Common myeloid progenitor, CD34-positive (primary cell): ENCODE results near the gene FOXL2. TPM values are rescaled to one million over a fixed set of nuclear protein-coding genes. Genes with fewer than 3 reads are reported as not detected.

ENCODE experiments used
- CTCF ChIA-PET: fragments of 350-600 bp; sonication (Branson Sonifier 250); formaldehyde crosslinking; loops from one replicate; lab custom pipeline; 2021; ENCODE audit warnings: antibody characterized with exemption; lab: Charles Lee
- POLR2A ChIA-PET: fragments of 350-600 bp; sonication (Branson Sonifier 250); formaldehyde crosslinking; loops from one replicate; lab custom pipeline; 2021; ENCODE audit warnings: antibody characterized with exemption; lab: Charles Lee
- DNase-seq, 3 donors: peaks; one replicate each; pipeline versions ENCODE4 v3.0.0 to v3.0.0-alpha.2; 2013
- H3K27ac ChIP-seq, 2 experiments: 1 replicate in 1 of 2; 2 replicates in 1 of 2; pipeline ENCODE4 v1.7.0; 2013; ENCODE audit warnings: inconsistent platforms in 2 of 2, low read length in 2 of 2, mild to moderate bottlenecking in 2 of 2, low read depth in 1 of 2, moderate library complexity in 1 of 2; ENCODE audit not compliant: severe bottlenecking in 2 of 2, insufficient read depth in 1 of 2, poor library complexity in 1 of 2
- H3K27me3 ChIP-seq, 5 experiments: replicated peaks in 2 of 5; 1 replicate in 3 of 5; 2 replicates in 2 of 5; pipeline versions ENCODE4 v1.6.1 to v1.7.0; 2013; ENCODE audit warnings: low read length in 4 of 5, mild to moderate bottlenecking in 2 of 5, moderate library complexity in 2 of 5, inconsistent platforms in 1 of 5; ENCODE audit not compliant: insufficient read depth in 5 of 5, control insufficient read depth in 4 of 5
- H3K36me3 ChIP-seq, 4 experiments: 1 replicate in 2 of 4; 2 replicates in 2 of 4; pipeline versions ENCODE4 v1.6.1 to v1.7.0; 2013; ENCODE audit warnings: low read length in 3 of 4, control low read depth in 1 of 4, mild to moderate bottlenecking in 1 of 4; ENCODE audit not compliant: control insufficient read depth in 4 of 4, insufficient read depth in 4 of 4
- H3K4me1 ChIP-seq, 4 experiments: 1 replicate in 3 of 4; 2 replicates in 1 of 4; pipeline versions ENCODE4 v1.6.1 to v1.7.1; 2013; ENCODE audit warnings: low read length in 3 of 4, mild to moderate bottlenecking in 3 of 4, control low read depth in 1 of 4, inconsistent platforms in 1 of 4, moderate library complexity in 1 of 4; ENCODE audit not compliant: control insufficient read depth in 4 of 4, insufficient read depth in 4 of 4; ENCODE audit errors: control extremely low read depth in 1 of 4
- H3K4me3 ChIP-seq, 7 experiments: 1 replicate in 4 of 7; 2 replicates in 3 of 7; pipeline versions ENCODE4 v1.5.1 to v1.7.0; 2013; ENCODE audit warnings: mild to moderate bottlenecking in 7 of 7, low read length in 6 of 7, moderate library complexity in 6 of 7, inconsistent platforms in 2 of 7, low read depth in 2 of 7, control low read depth in 1 of 7; ENCODE audit not compliant: insufficient read depth in 4 of 7, control insufficient read depth in 1 of 7; ENCODE audit errors: extremely low read depth in 1 of 7
- H3K9me3 ChIP-seq, 5 experiments: 1 replicate in 4 of 5; 2 replicates in 1 of 5; pipeline versions ENCODE4 v1.6.1 to v1.7.1; 2013; ENCODE audit warnings: low read length in 4 of 5, mild to moderate bottlenecking in 2 of 5, inconsistent platforms in 1 of 5, low read depth in 1 of 5, moderate library complexity in 1 of 5; ENCODE audit not compliant: control insufficient read depth in 4 of 5, insufficient read depth in 2 of 5; ENCODE audit errors: control extremely low read depth in 1 of 5
- WGBS: methylation state at CpG from one replicate; pipeline ENCODE4 v1.1.5; 2013; ENCODE audit not compliant: insufficient coverage; 5-methylcytosine and 5-hydroxymethylcytosine counted together
- polyA plus RNA-seq: library from polyadenylated mRNA; unstranded; fragments of 120-200 nt; gene quantifications from one replicate; pipeline ENCODE4 v1.2.1, GENCODE V29; 2013

The FOXL2 gene
- polyA plus RNA-seq, result not detected

DNA sequence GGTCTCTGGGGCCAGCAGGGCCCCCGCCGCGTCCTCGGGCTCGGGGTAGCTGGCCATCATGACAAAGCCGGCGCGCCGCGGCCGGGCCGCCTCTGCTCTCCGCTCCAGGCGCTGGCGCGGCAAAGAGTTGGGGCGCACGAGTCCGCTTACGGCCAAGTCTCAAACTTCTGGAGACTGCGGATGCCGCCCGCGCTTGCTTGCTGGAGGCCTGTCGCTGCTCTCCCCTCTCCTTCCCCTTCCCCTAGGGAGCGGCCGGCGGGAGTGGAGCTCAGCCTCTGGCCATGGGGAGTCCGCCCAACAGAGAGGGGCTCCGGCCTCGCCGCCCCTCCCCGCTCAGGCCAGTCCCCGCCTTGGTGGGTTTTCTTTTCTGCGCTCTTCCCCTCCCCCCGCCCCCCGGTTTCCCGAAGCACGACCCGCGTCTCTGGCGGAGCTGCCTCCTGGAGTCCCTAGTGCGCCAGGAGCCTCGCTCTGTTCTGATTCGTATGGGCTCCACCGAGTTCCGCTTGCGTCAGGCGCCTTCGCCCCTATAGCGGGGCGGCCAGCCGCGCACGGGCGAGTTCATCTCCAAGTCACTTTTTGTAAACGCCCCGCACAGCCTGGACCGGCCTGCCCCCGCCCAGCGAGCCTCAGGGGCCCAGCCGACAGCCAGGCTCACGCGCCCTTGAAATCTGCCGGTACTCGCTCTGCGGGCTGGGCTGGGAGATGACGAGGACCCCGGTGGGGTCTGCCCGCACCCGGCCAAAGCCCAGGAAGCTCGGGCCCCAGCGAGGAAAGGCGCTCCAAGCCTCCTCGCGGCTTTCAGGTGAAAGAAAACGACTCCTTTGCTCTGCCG lies at the start of gene FOXL2, which contains the start of gene FOXL2NB:
TSS of gene FOXL2 (minus strand) at position 475 of the 832 bp plus-strand sequence. CDS start at position 60, 415 bp downstream.
TSS of gene FOXL2NB (plus strand) at position 555 of the 832 bp plus-strand sequence. CDS start at position 703, 148 bp downstream.
- ChIA-PET POLR2A (interaction anchor here (0.6 kb wide), 1 partner anchor 115 kb away, joined by 3 read pairs; no protein-coding TSS in a partner anchor), CTCF (interaction anchor here (0.5 to 4.8 kb wide), 6 partner anchors 11 to 512 kb away, joined by 3 to 20 read pairs (median 8); partner anchors contain the start of gene ESYT3)
- H3K27me3 ChIP-seq, result peaks cover 19 to 99% (median 70%) of the 10 kb centered on the region in 5 experiments
- peaks cover 0 to 47% (median 38%) of the 10 kb centered on the region in 4 experiments for H3K4me1 ChIP-seq
- DNase-seq, result peak; percentile 59 to 77 (median 77)
- peak within 1 kb of the TSS; percentile 20 to 67 (median 38) for H3K4me3 ChIP-seq
- H3K36me3 ChIP-seq, result no peaks in the 10 kb centered on the region
- under 1% methylated on average over 64 of the region's 78 CpGs for WGBS
- no peaks in the 10 kb centered on the region for H3K9me3 ChIP-seq
- H3K27ac ChIP-seq, result peak within 1 kb of the TSS in 1 of 2 experiments; percentile 5

DNA sequence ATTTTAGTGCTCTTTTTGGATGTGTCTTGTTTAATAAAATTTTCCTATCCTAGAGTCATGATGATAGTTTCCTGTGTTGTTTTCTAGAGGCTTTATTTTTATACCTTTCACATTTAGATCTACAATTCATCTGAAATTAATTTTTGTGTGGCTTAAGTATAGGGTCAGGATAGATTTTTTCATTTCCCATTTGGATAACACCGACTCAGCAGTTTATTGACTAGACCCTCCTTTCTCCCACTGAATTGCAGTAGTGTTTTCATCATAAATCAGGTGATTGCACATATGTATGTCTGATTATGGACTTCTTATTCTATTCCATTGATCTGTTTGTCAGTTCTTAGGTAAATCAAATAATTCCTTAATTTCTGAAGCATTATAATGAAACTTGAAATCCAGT lies 48.8 kb upstream of the FOXL2 start:
- WGBS, result no CpG with 5 or more reads among the region's 1 CpG
- CTCF ChIA-PET, result no interaction called here
- H3K4me1 ChIP-seq, result peaks cover 0 to 3% (median 0%) of the 10 kb centered on the region in 4 experiments
- POLR2A ChIA-PET, result no interaction called here
- peaks cover 0 to 2% (median 0%) of the 10 kb centered on the region in 5 experiments for H3K27me3 ChIP-seq
- peaks cover 0 to 3% (median 0%) of the 10 kb centered on the region in 5 experiments for H3K9me3 ChIP-seq
- H3K27ac ChIP-seq, result no peak overlapping the region
- no peaks in the 10 kb centered on the region for H3K36me3 ChIP-seq
- no peak for DNase-seq
- no peak overlapping the region for H3K4me3 ChIP-seq

- no peaks in the 10 kb centered on the region for H3K4me1 ChIP-seq
- H3K27ac ChIP-seq, result no peak overlapping the region
- no CpG with 5 or more reads among the region's 2 CpGs for WGBS
- no peak for DNase-seq
- POLR2A ChIA-PET, result no interaction called here
- no peaks in the 10 kb centered on the region for H3K9me3 ChIP-seq
- CTCF ChIA-PET, result no interaction called here
- H3K4me3 ChIP-seq, result no peak overlapping the region
- no peaks in the 10 kb centered on the region for H3K36me3 ChIP-seq
- peaks cover 0 to 11% (median 2%) of the 10 kb centered on the region in 5 experiments for H3K27me3 ChIP-seq
Measured at GRCh38 chr3:138987181-138987580, 40.2 kb upstream of the FOXL2 start.

- Histone ChIP-seq H3K4me1 (no peaks in the 10 kb centered on the region), H3K9me3 (no peaks in the 10 kb centered on the region), H3K27me3 (peaks cover 0 to 11% (median 2%) of the 10 kb centered on the region in 5 experiments), H3K27ac (no peak overlapping the region), H3K4me3 (no peak overlapping the region), H3K36me3 (no peaks in the 10 kb centered on the region)
- no peak for DNase-seq
- ChIA-PET CTCF (interaction anchor here (1.4 kb wide), 1 partner anchor 52 kb away, joined by 4 read pairs; no protein-coding TSS in a partner anchor), POLR2A (no interaction called here)
- 89% methylated on average over 4 of the region's 4 CpGs for WGBS
Measured at GRCh38 chr3:138985932-138986331, 39.0 kb upstream of the FOXL2 start.

DNA sequence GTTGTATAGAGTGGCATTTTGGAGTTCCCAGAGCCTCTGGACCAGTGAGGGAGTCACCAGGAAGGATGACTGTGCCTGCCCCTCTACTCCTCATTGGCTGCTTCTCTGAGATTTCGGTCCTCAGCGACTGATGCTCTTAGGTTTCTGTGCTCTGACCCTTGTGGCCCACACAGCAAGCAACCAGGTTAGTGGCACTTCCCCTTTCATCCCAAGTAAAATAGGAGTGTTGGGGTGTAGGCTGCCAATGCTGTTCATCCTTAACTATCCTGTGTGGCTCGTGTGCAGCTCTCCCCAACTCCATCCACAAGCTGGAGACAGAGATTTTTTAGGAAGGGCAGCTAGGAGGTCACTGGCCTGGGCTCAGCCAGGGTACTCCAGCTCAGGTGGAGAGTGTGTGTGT lies 37.9 kb upstream of the FOXL2 start:
- Histone ChIP-seq H3K4me1 (no peaks in the 10 kb centered on the region), H3K36me3 (no peaks in the 10 kb centered on the region), H3K4me3 (no peak overlapping the region), H3K9me3 (no peaks in the 10 kb centered on the region), H3K27me3 (peaks cover 0 to 11% (median 2%) of the 10 kb centered on the region in 5 experiments), H3K27ac (no peak overlapping the region)
- no peak for DNase-seq
- ChIA-PET CTCF (interaction anchor here (1.4 kb wide), 1 partner anchor 51 kb away, joined by 4 read pairs; no protein-coding TSS in a partner anchor), POLR2A (no interaction called here)
- WGBS, result no CpG with 5 or more reads among the region's 3 CpGs

- ChIA-PET CTCF (interaction anchor here (0.6 to 6.5 kb wide), 2 partner anchors 36 to 927 kb away, joined by 3 to 44 read pairs; no protein-coding TSS in a partner anchor), POLR2A (no interaction called here)
- Histone ChIP-seq H3K27me3 (no peaks in the 10 kb centered on the region), H3K9me3 (no peaks in the 10 kb centered on the region), H3K36me3 (no peaks in the 10 kb centered on the region), H3K4me1 (peaks cover 0 to 7% (median 4%) of the 10 kb centered on the region in 4 experiments), H3K27ac (no peak overlapping the region), H3K4me3 (no peak overlapping the region)
- DNase-seq, result no peak
Measured at GRCh38 chr3:138976047-138976446, 29.1 kb upstream of the FOXL2 start.
